Spleen (tissue), 7 donors: ENCODE data around the gene JAM3.

Source experiments
- CTCF ChIP-seq, 11 experiments: fragments of 200-600 bp in 7 of 11; fragments of 450-650 bp in 4 of 11; sonication (generic) in 4 of 11; IDR thresholded peaks in 8 of 11; conservative IDR thresholded peaks in 3 of 11; 1 replicate in 7 of 11; 2 replicates in 4 of 11; pipeline versions ENCODE4 v1.4.0 to v1.8.0; 2016 to 2021; ENCODE audit warnings: antibody characterized with exemption in 11 of 11, inconsistent platforms in 4 of 11, mild to moderate bottlenecking in 1 of 11
- POLR2A ChIP-seq, 3 donors: fragments of 450-650 bp; IDR thresholded peaks; one replicate each; pipeline ENCODE4 v1.5.1; 2017; ENCODE audit warnings: antibody characterized with exemption in 3 of 3, mild to moderate bottlenecking in 1 of 3
- donor health status: DM: no; HTN: no; CAD: no; lungs with moderate emphysema.
- donor health status: DM: no; HTN: no; CAD: no.
- donor health status: DM: no; HTN: no; CAD: no.

- no peak for TF ChIP-seq CTCF (IDR thresholded peaks at IDR 0.05 in 8 of 11, conservative IDR thresholded peaks at IDR 0.05 in 3 of 11)
- no peak for TF ChIP-seq POLR2A (IDR thresholded peaks at IDR 0.05)
Observed at GRCh38 chr11:134170177-134170918, 101.5 kb downstream of the JAM3 start.
